ENCODE results near the gene APOM.

GRCh38 chr6:31665501-31666336 lies 10.0 kb downstream of the APOM start, which contains the start of gene CSNK2B:
- no peak for TF ChIP-seq CTCF (conservative IDR thresholded peaks at IDR 0.05; ENCODE audit: low read depth, low read length)
- peak; percentile 19; the same call in 1 of the 2 replicates for TF ChIP-seq BHLHE40 (IDR thresholded peaks at IDR 0.05; ENCODE audit: low read depth, low read length)
- TF ChIP-seq RFX5 (IDR thresholded peaks at IDR 0.05; ENCODE audit: low read depth, low read length), result no peak
- peak; percentile 70 for TF ChIP-seq POLR2A (IDR thresholded peaks at IDR 0.05; ENCODE audit: low read depth, low read length)
- no peak for TF ChIP-seq CEBPB (IDR thresholded peaks at IDR 0.05; ENCODE audit: low read depth, low read length)

Measured in IMR-90 (cell line).